ENCODE results near the gene ALDH3A2.

Gene ALDH3A2

DNA sequence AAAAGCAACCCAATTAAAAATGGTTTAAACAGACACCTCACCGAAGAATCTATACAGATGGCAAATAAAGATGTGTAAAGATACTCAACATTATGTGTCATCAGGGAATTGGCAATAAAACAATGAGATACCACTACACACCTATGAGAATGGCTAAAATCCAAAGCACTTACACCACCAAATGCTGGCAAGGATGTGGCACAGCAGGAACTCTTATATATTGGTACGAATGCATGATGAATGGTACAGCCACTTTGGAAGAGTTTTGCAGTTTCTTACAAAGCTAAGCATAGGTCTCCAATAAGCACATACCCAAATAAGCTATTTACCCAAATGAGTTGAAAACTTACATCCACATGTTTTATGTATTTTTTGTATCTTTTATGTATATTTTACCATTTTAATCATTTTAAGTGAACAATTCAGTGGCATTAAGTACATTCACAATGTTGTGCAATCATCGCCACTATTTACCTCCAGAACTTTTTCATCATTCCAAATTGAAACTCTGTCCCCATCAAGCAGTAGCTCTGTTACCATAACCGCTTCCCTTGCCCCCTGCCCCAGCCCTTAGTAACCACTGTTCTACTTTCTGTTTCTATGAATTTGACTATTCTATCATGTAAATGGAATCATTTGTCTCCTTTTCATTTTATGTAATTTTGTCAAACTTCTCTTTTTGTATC, 6.7 kb upstream of the ALDH3A2 start:
- TF ChIP-seq CTCF (IDR thresholded peaks at IDR 0.05; ENCODE audit: low read depth, low read length), result no peak
- in situ Hi-C loops (cut with HindIII; ENCODE audit: low sequenced_read_pairs), result no loop called here
- H3K4me3 ChIP-seq (ENCODE audit: low read depth, low read length), result no peak overlapping the region
- DNase-seq (ENCODE audit: low read depth, low spot score), result no peak

- H3K4me3 ChIP-seq (ENCODE audit: low read depth, low read length), result no peak overlapping the region
- in situ Hi-C loops (cut with HindIII; ENCODE audit: low sequenced_read_pairs), result no loop called here
- DNase-seq (ENCODE audit: low read depth, low spot score), result no peak
- TF ChIP-seq CTCF (IDR thresholded peaks at IDR 0.05; ENCODE audit: low read depth, low read length), result no peak
These were observed 6.1 kb upstream of the ALDH3A2 start for GRCh38 chr17:19642373-19642893.

DNA sequence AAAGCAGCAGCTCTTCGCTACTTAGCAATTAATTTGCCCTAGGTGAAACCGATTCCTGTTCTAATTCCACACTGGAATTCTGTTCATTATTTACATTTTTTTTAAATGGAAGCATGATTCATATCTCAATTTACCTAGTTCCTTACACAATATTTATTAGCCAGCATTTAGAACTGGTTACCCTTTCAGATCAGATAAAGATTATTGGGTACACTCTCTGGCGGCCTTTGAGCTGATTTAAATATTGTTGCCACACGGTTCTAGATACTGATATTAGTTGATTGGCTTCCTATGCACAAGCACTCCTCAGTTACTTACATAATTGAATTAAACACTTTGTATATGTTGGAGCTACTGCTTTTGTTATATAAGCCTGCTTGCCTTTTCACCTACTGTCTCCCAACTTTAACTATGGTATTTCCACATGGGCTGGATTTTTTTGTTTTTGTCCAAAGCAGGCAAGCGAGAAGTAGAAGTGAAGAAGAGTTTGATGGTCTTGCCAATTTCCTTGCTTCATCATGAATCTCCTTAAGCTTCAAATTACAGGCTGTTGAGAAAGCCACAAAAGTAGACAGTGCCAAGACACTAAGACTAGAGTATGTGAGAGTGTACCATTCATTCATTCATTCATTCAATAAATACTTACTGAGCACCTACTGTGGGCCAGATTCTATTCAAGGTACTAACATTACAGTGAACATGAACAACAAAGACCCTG, 3.9 kb upstream of the ALDH3A2 start:
- no peak for DNase-seq (ENCODE audit: low read depth, low spot score)
- in situ Hi-C loops (cut with HindIII; ENCODE audit: low sequenced_read_pairs), result no loop called here
- no peak for TF ChIP-seq CTCF (IDR thresholded peaks at IDR 0.05; ENCODE audit: low read depth, low read length)
- no peak overlapping the region for H3K4me3 ChIP-seq (ENCODE audit: low read depth, low read length)

- no peak for DNase-seq (ENCODE audit: low read depth, low spot score)
- no peak overlapping the region for H3K4me3 ChIP-seq (ENCODE audit: low read depth, low read length)
- TF ChIP-seq CTCF (IDR thresholded peaks at IDR 0.05; ENCODE audit: low read depth, low read length), result peak; percentile 43
- in situ Hi-C loops (cut with HindIII; ENCODE audit: low sequenced_read_pairs), result no loop called here
These were observed 2.8 kb upstream of the ALDH3A2 start for GRCh38 chr17:19645734-19646201.

- DNase-seq (ENCODE audit: low read depth, low spot score), result peak; percentile 18
- no peak overlapping the region for H3K4me3 ChIP-seq (ENCODE audit: low read depth, low read length)
- TF ChIP-seq CTCF (IDR thresholded peaks at IDR 0.05; ENCODE audit: low read depth, low read length), result no peak
- in situ Hi-C loops (cut with HindIII; ENCODE audit: low sequenced_read_pairs), result no loop called here
These were observed 1.5 kb upstream of the ALDH3A2 start for GRCh38 chr17:19646788-19647696.

Measured in astrocyte of the spinal cord (primary cell).